GM12801 (cell line): Measurements from ENCODE around the gene AMBRA1.

Source experiments
- CTCF ChIP-seq: IDR thresholded peaks from one replicate; pipeline ENCODE4 v1.5.1; 2011; ENCODE audit warnings: control low read depth; ENCODE audit not compliant: insufficient read length; ENCODE audit errors: extremely low read depth

Gene AMBRA1

GRCh38 chr11:46639197-46639839, 45.5 kb upstream of the AMBRA1 start:
- no peak for TF ChIP-seq CTCF

- no peak for TF ChIP-seq CTCF
These were observed 43.7 kb upstream of the AMBRA1 start for GRCh38 chr11:46637546-46637945.

DNA sequence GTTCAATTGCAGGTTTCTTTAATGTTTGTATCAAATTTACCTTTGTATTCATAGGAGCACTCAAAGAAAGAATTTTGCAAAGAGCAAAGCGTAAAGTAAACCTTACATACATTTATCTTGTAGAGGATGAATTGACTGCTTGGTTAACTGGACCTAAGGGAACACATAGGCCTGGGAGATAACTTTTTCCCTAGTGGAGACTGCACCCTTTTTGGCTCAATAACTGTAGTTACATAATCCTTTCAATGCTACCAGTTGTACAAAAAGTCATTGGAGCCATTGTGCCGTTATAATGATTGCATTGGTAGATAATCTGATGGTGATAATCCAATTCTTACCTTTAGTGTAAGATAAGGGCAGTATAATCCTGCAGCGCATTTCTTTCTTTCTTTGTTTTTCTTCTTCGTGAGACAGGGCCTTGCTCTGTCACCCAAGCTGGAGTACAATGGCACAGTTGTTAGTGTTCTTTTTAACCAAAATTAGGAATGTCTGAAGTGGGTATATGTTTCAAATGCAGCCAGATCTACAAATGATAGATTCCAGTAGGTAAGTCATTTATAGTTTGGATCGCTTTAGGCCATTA, 41.8 kb upstream of the AMBRA1 start:
- no peak for TF ChIP-seq CTCF

- TF ChIP-seq CTCF: no peak
These were observed 39.7 kb upstream of the AMBRA1 start for GRCh38 chr11:46633291-46634217.

- no peak for TF ChIP-seq CTCF
These were observed 38.7 kb upstream of the AMBRA1 start for GRCh38 chr11:46632502-46632901.

GRCh38 chr11:46631676-46632075, 37.9 kb upstream of the AMBRA1 start:
- TF ChIP-seq CTCF: no peak

DNA sequence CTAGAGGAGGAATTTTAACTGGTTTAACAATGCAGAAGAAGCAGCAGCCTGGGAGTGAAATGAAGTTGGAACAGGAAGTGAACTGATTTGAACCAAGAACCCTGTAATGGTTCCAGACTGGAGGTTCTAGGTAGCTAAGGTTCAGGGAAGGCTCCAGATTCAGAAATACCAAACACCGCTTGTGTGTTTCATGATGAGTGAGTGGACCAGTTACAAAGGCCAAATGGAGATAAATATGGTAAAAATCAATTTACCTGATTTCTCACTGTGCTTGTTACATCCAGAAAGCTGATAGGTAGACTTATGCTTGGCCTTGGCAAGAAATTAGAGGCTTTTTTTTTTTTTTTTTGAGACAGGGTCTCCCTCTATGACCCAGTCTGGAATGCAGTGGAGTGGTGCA, 36.4 kb upstream of the AMBRA1 start:
- TF ChIP-seq CTCF: no peak
